ENCODE measurements around the gene GOLGA6L2.
"Not testable (repeated sequence)": the region's sequence is repeated elsewhere in the genome, so short reads cannot be mapped to it uniquely, and the experiment has no call there.

GOLGA6L2 gene

GRCh38 chr15:23424111-23424904 lies 22.7 kb downstream of the GOLGA6L2 start:
- DNase-seq (ENCODE audit: low read depth): no peak

DNA sequence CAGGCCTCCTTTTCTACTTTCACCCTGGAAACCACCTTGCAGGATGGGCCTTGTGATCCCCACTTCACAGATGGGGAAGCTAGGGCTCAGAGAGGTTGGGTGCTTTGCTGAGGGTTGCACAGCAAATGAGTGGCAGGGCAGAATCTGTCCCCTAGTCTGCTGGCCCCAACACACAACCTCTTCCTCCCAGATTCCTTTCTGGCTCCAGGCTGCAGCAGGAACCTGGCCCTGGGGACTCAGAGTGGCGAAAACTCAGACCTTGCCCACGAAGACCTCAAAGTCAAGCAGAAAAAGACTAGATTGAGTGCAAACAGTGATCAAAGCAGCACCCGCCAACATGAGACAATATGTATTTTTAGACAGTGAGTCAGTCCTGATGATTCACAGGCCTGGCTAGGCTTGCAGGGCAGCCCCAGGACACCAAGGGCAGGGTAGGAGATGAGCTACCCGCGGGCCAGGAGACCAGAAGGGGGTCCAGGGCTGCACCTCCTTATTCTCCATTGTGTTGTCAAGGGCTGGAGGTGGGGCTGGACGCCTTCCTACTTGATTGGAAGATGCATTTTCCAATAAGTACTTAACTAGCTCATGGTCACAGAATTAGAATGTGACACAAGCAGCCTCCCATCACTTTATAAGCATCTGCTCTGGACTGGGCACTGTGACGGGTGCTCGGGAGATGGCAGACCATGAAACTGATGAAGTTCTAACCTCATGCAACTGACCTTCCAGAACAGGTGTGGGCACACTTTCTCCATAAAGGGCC lies 23.9 kb downstream of the GOLGA6L2 start:
- no peak for DNase-seq (ENCODE audit: low read depth)

DNA sequence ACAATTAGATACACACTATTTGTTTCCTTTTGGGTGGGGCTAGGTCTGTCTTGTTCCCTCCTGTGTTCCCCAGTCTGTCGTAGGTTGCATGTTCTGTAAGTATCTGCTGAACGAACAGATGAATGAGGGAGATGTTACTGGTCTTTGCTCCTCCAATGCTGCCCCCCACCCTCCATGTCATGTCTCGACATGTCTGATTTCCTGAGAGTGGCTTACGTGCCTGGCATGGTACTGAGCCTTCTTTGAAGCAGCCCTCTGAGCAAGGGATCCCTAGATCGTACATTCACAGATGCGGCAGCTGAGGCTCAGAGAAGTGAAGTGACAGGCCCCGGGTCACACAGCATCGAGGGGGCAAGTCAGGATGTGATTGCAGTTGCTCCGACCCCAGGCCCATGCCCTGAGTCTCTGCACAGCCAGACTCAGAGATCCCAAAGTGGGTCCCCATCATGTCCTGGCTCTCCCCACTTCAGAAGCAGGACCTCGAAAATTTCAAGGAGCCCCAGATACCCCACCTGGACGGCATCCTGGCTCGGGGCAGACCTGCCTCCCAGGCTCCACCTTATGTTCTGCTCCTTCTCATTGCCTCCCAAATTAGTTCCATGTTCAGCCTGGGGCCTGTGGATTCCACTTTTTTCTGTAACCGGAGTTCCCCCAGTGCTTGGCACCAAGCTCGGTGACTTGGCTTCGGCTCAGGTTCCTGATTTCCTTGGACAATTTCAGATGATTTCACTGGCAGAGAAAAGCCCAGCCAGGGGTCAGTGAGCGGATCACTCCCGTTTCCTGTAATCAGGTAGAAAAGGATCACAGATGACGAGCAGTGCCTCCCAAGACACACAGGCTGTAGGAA lies 24.7 kb downstream of the GOLGA6L2 start:
- DNase-seq (ENCODE audit: low read depth): no peak

GRCh38 chr15:23420806-23421575 lies 26.1 kb downstream of the GOLGA6L2 start:
- DNase-seq (ENCODE audit: low read depth): no peak

DNA sequence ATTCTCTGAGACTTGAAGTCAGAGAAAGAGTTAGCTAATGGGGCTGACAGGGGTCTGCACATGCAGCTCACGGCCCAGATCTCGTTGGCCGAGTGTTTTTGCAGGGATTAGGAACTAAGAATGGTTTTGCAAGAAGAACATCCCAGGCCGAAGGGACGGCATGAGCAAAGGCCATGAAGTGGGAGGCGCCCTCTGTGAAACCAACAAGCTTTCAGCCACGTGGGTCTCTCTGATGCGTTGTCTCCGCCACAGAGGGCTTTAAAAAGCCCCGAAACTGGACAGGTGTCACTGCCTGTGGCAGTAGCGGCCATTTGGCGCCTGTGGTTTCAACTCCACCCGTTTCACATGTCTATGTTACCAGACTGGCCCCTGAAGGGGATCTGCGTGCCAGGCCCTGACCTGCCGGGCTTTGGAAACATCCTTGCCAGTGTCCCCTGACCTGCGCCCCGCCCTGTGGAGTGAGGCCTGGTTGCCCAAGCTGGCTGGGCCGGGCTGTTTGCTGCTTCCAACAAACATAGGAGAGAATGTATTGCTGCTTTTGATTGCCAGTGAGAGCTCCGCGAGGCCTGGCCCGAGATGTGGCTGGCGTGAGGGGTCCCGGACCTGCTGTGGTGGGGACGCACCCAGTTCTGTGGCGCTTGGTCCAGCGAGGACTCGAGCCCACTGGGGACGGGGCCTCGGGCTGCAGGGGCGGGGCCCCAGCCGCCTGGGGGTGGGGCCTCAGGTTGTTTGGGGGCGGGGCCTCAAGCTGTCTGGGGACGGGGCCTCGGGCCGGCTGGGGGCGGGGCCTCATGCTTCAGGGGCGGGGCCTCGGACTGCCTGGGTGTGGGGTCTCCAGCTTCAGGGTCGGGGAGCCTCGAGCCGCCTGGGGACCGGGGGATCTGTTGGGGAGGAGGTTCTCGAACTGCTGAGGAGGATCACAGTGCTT lies 30.4 kb downstream of the GOLGA6L2 start:
- DNase-seq (ENCODE audit: low read depth): no peak

DNA sequence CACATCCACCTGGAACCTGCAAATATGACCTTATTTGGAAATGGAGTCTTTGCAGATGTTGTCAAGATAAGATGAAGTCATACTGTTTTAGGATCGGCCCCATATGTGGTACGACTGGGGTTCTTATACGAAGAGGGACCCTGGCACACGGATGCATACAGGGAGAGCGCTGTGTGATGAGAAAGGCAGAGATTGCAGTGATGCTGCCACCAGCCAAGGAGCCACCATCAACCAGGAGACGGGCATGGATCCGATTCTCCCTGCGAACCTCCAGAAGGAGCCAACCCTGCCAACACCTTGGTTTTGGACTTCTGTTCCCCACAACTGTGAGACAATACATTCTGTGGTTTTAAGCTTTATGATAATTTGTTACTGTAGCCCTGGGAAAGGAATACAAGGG lies 31.2 kb downstream of the GOLGA6L2 start:
- DNase-seq (ENCODE audit: low read depth): not testable (repeated sequence)

GRCh38 chr15:23415321-23415865 lies 31.6 kb downstream of the GOLGA6L2 start:
- DNase-seq (ENCODE audit: low read depth): no peak

DNA sequence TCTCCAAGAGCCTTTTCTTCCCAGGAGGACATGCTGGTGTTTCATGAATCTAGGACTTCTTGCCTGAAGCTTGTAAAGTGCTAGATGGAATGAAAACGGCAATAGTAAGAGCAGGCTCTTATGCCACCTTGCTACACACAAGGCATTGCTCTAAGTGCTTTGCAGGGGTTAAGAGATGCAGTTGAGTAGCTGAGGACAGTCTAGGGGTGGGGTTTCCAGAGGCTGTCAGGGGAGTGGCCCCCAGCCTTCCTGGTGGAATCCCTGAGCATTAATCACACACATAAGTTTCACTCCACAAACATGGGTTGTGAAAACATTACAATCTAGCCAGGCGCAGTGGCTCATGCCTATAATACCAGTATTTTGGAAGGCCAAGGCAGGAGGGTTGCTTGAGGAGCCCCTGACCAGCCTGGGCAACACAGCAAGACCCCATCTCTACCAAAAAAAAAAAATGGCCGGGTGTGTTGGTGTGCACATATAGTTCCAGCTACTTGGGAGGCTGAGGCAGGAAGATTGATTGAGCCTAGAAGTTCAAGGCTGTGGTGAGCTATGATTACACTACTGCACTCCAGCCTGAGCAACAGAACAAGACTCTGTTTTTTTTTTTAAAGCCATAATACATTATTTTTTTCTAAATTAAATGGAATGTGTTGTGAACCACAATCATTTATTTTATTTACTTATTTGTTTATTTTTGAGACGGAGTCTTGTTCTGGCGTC lies 34.0 kb downstream of the GOLGA6L2 start:
- DNase-seq (ENCODE audit: low read depth): not testable (repeated sequence)

- DNase-seq (ENCODE audit: low read depth): no peak
These were observed 35.2 kb downstream of the GOLGA6L2 start for GRCh38 chr15:23411841-23412240.

GRCh38 chr15:23403550-23403949 lies 43.5 kb downstream of the GOLGA6L2 start:
- DNase-seq (ENCODE audit: low read depth): no peak

GRCh38 chr15:23402544-23402943 lies 44.5 kb downstream of the GOLGA6L2 start:
- no peak for DNase-seq (ENCODE audit: low read depth)

DNA sequence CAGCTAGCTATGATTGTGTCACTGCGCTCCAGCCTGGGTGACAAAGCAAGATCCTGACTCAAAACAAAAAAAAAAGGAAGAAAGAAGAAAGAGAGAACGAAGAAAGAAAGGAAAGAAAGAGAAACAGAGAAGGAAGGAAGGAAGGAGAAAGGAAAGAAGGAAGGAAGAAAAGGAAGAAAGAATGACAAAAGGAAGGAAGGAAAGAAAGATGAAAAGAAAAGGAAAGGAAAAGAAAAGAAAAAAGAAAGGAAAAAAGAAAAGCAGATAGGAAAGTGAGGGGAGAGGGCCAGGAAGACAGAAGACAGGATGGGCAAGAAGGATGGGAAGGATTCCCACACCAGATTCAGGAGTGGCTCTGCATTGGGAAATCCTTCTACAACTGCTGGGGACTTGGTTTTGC lies 44.9 kb downstream of the GOLGA6L2 start:
- no peak for DNase-seq (ENCODE audit: low read depth)

- DNase-seq (ENCODE audit: low read depth): no peak
These were observed 45.4 kb downstream of the GOLGA6L2 start for GRCh38 chr15:23401627-23402026.

DNA sequence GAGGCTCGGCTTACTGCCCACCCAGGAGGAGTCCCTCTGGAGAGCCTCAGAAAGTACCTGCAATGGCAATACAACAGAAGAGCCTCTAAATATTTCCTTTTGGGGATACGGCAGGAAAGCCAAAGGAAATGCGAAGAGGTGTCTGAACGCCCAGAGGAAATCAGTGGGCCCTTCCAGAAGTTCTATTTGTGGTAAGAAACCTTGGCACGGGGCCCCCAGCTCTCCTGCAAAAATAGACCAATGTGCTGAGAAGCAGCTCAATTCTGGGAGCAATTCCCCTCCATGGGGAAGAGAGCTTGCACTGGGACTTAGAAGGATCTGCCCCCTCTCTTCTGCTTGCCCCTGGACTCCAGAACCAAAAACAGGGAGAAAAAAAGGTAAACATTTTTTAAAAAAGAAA lies 47.8 kb downstream of the GOLGA6L2 start:
- not testable (repeated sequence) for DNase-seq (ENCODE audit: low read depth)

GRCh38 chr15:23398357-23398756 lies 48.7 kb downstream of the GOLGA6L2 start:
- not testable (repeated sequence) for DNase-seq (ENCODE audit: low read depth)

DNA sequence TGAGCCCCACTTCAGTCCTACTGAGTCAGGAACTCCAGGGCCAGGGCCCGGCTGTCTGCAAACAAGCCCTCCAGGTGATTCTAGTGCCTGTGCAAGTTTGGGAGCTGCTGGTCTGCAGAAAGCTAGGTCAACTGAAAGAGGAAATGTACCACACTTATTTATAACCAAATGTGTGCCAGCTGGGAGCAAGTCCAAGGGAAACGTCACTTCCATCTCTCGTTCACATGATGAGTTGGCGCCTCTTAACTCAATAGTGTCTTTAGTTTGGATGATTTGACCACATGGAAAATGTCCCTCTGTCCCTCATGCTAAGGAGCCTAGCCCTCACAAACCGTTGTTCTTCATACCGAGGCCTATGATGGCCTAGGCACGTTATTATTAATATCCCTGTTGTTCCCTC lies 49.3 kb downstream of the GOLGA6L2 start:
- no peak for DNase-seq (ENCODE audit: low read depth)

- DNase-seq (ENCODE audit: low read depth): no peak
These were observed 51.2 kb downstream of the GOLGA6L2 start for GRCh38 chr15:23395832-23396231.

DNA sequence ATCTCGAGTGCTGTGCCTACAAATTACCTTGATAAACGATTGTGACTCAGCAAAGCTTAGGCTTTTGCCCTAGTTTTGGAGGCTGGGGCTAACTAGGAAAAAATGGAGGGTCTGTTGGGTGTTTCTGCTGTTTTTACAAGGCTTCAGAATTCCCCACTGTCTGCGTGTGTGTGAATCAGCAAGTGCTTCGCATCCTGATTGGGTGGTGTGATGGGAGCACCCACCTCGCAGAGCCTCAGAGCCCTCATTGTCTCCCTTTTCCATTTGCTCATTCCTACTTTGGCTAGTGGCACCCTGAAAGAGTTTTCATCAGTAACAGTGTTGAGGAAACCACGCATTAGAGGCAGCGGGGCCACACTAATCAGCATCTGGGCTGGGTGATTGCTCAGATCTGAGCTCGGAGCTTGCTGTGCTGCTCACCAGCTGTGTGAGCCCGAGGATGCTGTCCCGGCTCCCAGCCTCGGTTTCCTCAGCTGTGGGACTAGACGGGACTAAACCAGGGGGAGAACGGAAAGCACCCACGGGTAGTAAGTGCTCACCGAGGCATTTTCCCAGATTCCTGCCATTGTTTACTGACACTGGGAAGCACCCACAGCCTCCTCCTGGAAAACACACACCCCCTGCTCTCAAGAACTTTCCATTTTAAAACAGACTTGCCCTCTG lies 51.9 kb downstream of the GOLGA6L2 start:
- no peak for DNase-seq (ENCODE audit: low read depth)
